M059J (cell line): ENCODE measurements around the gene SCARB2. TPM values are rescaled to one million over a fixed set of nuclear protein-coding genes. Genes with fewer than 3 reads are reported as not detected.

ENCODE experiments used
- DNase-seq: peaks from one replicate; pipeline ENCODE4 v3.0.0-alpha.2; 2012; ENCODE audit warnings: low read depth
- total RNA-seq: library from RNA; depleted of rRNA; stranded (reverse); fragments of >200 nt; shearing (Covaris generic); gene quantifications from 2 replicates; pipeline ENCODE4 v1.2.3, GENCODE V29; 2014; rRNA removed

Gene SCARB2
- total RNA-seq, 1 experiment from 2014 or later = 105 TPM

DNA sequence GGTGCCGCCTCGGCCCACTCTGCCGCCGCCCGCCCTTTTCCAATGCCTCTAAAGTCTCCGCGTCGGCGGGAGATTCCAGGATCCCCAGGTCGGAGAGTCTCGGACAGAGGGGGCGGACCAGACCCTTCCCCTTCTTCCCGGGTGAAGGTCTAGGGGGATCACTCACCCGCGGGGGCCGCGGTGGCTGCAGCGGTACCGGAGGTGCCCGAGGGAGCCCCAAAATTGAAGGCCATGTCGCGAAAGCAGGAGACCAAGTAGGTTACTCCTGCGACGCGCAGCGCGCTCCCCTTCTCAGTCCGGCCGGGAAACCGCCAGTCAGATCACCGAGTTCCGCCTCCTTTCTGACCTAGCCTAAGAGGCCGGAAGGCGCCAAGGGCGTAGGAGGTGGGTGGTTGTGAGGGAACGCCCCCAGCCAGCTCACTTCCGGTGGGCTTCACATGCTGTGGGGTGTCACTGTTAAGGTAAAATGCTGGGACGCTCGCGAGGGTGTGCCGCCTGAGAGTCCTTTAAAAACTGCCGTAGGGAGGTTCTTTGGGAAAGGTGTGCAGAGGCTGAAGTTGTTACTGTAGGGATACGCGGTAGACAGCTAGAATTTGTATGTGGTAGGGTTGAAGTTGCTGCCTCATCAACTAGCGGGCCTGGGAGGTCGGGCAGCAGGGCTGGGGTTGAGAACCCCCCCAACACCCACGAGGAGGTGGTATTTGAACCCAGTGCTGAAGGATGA is 65.3 kb downstream of the SCARB2 start, which contains the start of gene NUP54:
Gene NUP54, minus strand, starts transcription at position 256 of the 724 bp plus-strand sequence. Its CDS starts 23 bp downstream, at position 233.
- peak; percentile 88 for DNase-seq

GRCh38 chr4:76147454-76148141 is 66.0 kb downstream of the SCARB2 start:
- DNase-seq = peak; percentile 82

- DNase-seq = no peak
These were observed 69.1 kb downstream of the SCARB2 start for GRCh38 chr4:76144546-76144945.

GRCh38 chr4:76141241-76141640 is 72.4 kb downstream of the SCARB2 start:
- DNase-seq = no peak

DNA sequence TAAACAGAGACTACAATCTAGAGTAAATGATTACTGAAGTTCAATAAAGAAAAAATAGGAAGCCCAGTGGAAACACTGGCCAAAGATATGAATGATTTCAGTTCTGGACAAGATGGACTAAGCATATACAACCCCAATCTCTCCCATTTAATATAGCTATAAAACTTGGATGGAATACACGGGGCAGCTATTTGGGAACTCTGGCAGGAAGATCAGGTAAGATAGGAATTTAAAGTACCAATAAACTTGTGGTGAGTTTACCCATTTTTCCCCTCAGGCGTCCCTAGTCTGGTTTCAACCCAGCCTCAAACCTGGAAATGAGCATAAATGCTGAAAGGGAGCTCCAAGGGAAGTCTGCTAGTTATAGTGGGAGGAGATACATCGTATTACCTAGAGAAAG is 85.9 kb downstream of the SCARB2 start:
- DNase-seq = no peak

GRCh38 chr4:76125816-76126215 is 87.8 kb downstream of the SCARB2 start:
- peak; percentile 4 for DNase-seq

GRCh38 chr4:76120199-76120598 is 93.4 kb downstream of the SCARB2 start:
- DNase-seq = no peak

DNA sequence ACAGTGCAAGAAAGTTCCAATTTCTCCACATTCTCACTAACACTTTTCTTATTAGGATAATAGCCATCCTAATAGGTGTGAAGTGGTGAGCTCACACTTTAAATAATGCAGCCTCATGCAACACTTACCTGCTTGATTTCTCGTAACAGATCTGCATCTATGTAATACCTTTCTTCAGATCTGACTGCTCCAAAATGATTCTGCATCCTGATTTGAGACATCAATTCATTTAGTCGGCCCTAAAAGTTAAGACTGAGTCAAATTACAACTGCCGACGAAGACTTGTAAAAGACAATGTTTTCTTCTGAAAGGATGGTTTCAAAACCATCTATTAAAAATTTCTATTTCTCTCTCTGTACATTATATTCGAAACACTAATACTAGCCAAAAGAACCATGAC is 96.1 kb downstream of the SCARB2 start:
- DNase-seq = no peak

- DNase-seq = no peak
These were observed 96.8 kb downstream of the SCARB2 start for GRCh38 chr4:76116821-76117220.

Other genes with a start within 250 kb of the SCARB2 start
- 15.6 and 20.2 TPM in 2 replicates for gene SDAD1, start 222.9 kb downstream of the SCARB2 start, total RNA-seq
- gene CXCL9, start 206.3 kb downstream of the SCARB2 start, total RNA-seq = not detected in 2 replicates
- 1.1 and 5.4 TPM in 2 replicates for gene CXCL10, start 190.3 kb downstream of the SCARB2 start, total RNA-seq
- 0.37 and 0.74 TPM in 2 replicates for gene CXCL11, start 177.8 kb downstream of the SCARB2 start, total RNA-seq
- gene ART3, start 139.1 kb downstream of the SCARB2 start, total RNA-seq = not detected in 2 replicates
- 55.4 and 59.2 TPM in 2 replicates for gene NUP54, start 65.4 kb downstream of the SCARB2 start, total RNA-seq
- not detected in 2 replicates for gene FAM47E, start 37.9 kb upstream of the SCARB2 start, total RNA-seq
- 4.0 and 6.2 TPM in 2 replicates for gene STBD1, start 92.9 kb upstream of the SCARB2 start, total RNA-seq
- gene CCDC158, start 207.3 kb upstream of the SCARB2 start, total RNA-seq = not detected in 2 replicates
- gene SHROOM3, start 221.4 kb upstream of the SCARB2 start, total RNA-seq = 12.9 and 15.7 TPM in 2 replicates